SU-DHL-6 (cell line): ENCODE results near the gene DNAAF5.

ENCODE experiments used
- H2AFZ ChIP-seq: fragments of 200-600 bp; sonication (generic); 2 replicates; pipeline ENCODE4 v1.6.1; 2014; ENCODE audit warnings: low read depth, mild to moderate bottlenecking, moderate library complexity, mixed read lengths, antibody characterized with exemption, low read length; ENCODE audit not compliant: severe bottlenecking
- H3F3A ChIP-seq: fragments of 200-600 bp; shearing (Covaris generic); 2 replicates; pipeline ENCODE4 v1.6.0; 2016; ENCODE audit warnings: antibody characterized with exemption, mild to moderate bottlenecking; ENCODE audit not compliant: insufficient read depth
- H3K27ac ChIP-seq: fragments of 200-600 bp; sonication (generic); 2 replicates; pipeline ENCODE4 v1.5.1; 2016; ENCODE audit warnings: low read depth, mild to moderate bottlenecking, low read length, moderate library complexity, mixed read lengths
- H3K27me3 ChIP-seq: fragments of 200-600 bp; sonication (generic), shearing (Covaris generic); 2 replicates; pipeline ENCODE4 v1.6.0; 2014; ENCODE audit warnings: mild to moderate bottlenecking, low read length
- H3K36me3 ChIP-seq: fragments of 200-600 bp; sonication (generic); 2 replicates; pipeline ENCODE4 v1.6.1; 2014; ENCODE audit warnings: mild to moderate bottlenecking, low read length, mixed read lengths
- H3K4me2 ChIP-seq: fragments of 300-600, 200-600 bp; shearing (Covaris generic), sonication (generic); 2 replicates; pipeline ENCODE4 v1.6.0; 2014; ENCODE audit warnings: low read length, low read depth, mild to moderate bottlenecking; ENCODE audit not compliant: poor library complexity, severe bottlenecking
- H3K4me3 ChIP-seq: fragments of 200-600 bp; sonication (generic); 2 replicates; pipeline ENCODE4 v1.5.1; 2014; ENCODE audit warnings: antibody characterized with exemption, low read length, mild to moderate bottlenecking, mixed read lengths; ENCODE audit not compliant: insufficient read depth, poor library complexity, severe bottlenecking
- H3K79me2 ChIP-seq: fragments of 200-600 bp; sonication (generic); 2 replicates; pipeline ENCODE4 v1.6.1; 2014; ENCODE audit warnings: mild to moderate bottlenecking, low read length, moderate library complexity; ENCODE audit not compliant: insufficient read depth
- H3K9ac ChIP-seq: fragments of 200-600 bp; sonication (generic); 2 replicates; pipeline ENCODE4 v1.7.0; 2014; ENCODE audit warnings: mild to moderate bottlenecking, low read length
- H3K9me2 ChIP-seq: fragments of 200-600 bp; sonication (generic); replicated peaks from 2 replicates; pipeline ENCODE4 v1.6.1; 2014; ENCODE audit warnings: low read length; ENCODE audit not compliant: insufficient read depth
- H3K9me3 ChIP-seq: fragments of 200-600 bp; sonication (generic); 2 replicates; pipeline ENCODE4 v1.6.1; 2014; ENCODE audit warnings: low read length, mixed read lengths; ENCODE audit not compliant: insufficient read depth
- H4K20me1 ChIP-seq: fragments of 200-600 bp; sonication (generic); 2 replicates; pipeline ENCODE4 v1.6.1; 2014; ENCODE audit warnings: low read depth, mild to moderate bottlenecking, antibody characterized with exemption, low read length, moderate library complexity, mixed read lengths
- CTCF ChIP-seq: fragments of 200-600 bp; sonication (generic); IDR thresholded peaks from one replicate; pipeline ENCODE4 v1.5.1; 2017; ENCODE audit warnings: antibody characterized with exemption, mild to moderate bottlenecking, low read length, moderate library complexity; ENCODE audit not compliant: insufficient read depth, poor library complexity, severe bottlenecking
- EZH2phosphoT487 ChIP-seq: fragments of 200-600 bp; sonication (generic), shearing (Covaris generic); conservative IDR thresholded peaks from 2 replicates; pipeline ENCODE4 v1.6.1; 2018; ENCODE audit warnings: mild to moderate bottlenecking, antibody characterized with exemption, low read length, moderate library complexity, mixed read lengths

Gene DNAAF5

DNA sequence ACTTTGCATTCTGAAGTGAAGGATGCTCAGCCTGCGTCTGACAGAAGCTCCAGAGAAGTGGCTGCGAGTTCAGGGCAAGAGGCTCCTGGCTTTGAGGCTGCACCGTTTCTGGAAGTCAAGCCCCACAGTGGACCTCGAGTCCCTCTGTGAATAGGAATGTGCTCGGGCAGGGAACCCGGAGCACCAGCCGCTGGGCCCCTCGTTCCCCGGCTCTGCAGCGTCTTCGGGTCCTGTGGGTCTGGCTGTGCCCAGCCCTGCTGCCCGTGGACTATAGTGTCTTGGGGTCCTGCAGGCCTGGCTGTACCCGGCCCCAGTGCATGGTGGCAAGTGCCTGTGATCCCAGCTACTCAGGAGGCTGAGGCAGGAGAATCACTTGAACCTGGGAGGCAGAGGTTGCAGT is 45.9 kb downstream of the DNAAF5 start:
- H3K9me2 ChIP-seq = no peaks in the 10 kb centered on the region
- H2AFZ ChIP-seq = no peak overlapping the region
- H3F3A ChIP-seq = no peaks in the 10 kb centered on the region
- H3K27me3 ChIP-seq = no peaks in the 10 kb centered on the region
- no peak overlapping the region for H3K4me3 ChIP-seq
- no peak overlapping the region for H3K27ac ChIP-seq
- H3K4me2 ChIP-seq = no peak overlapping the region
- H3K36me3 ChIP-seq = peaks cover 5% of the 10 kb centered on the region; the same call in 1 of the 2 replicates
- H3K9ac ChIP-seq = no peak overlapping the region
- H4K20me1 ChIP-seq = no peaks in the 10 kb centered on the region
- H3K79me2 ChIP-seq = no peaks in the 10 kb centered on the region
- no peak for TF ChIP-seq EZH2phosphoT487
- no peak for TF ChIP-seq CTCF
- no peaks in the 10 kb centered on the region for H3K9me3 ChIP-seq

DNA sequence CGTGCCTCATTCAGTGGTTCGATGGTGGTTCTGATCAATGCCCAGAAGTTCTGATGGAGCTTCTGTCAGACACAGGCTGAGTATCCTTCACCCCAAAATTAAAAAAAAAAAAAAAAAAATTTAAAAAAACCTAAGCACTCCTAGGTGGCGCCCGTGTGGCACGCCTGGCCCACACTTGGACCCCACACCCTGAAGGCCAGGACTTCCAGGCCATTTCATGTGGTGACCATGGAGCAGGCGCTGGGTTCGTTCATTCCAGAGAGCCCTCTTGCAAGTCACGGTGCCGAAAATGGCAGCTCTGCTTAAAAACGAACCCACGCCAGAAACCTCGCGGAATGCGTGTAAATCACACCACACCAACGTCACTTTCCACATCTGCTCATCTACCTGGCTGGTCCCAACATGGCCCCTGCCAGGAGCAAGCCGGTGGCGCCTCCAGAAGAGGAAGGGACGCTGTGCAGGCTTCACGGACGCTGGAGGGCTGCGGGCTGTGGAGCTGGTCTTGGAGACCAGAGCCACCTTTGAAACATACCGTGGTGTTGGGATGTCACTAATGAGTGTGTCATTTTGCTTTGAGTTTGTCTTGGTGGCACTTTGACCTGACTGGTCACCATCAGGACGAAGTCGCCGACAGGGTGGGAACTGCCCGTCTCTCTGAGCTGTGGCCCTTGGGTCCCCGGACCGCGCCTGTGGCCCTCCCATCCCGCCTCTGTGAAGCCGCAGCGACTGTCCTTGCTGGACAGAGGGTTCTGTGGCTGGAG is 46.5 kb downstream of the DNAAF5 start:
- no peaks in the 10 kb centered on the region for H3K79me2 ChIP-seq
- H3K27ac ChIP-seq = no peak overlapping the region
- H2AFZ ChIP-seq = no peak overlapping the region
- H4K20me1 ChIP-seq = no peaks in the 10 kb centered on the region
- no peak for TF ChIP-seq CTCF
- no peak for TF ChIP-seq EZH2phosphoT487
- H3K4me2 ChIP-seq = no peak overlapping the region
- H3K36me3 ChIP-seq = peaks cover 5% of the 10 kb centered on the region; the same call in 1 of the 2 replicates
- H3K9ac ChIP-seq = no peak overlapping the region
- H3F3A ChIP-seq = no peaks in the 10 kb centered on the region
- H3K27me3 ChIP-seq = no peaks in the 10 kb centered on the region
- no peaks in the 10 kb centered on the region for H3K9me2 ChIP-seq
- H3K4me3 ChIP-seq = no peak overlapping the region
- no peaks in the 10 kb centered on the region for H3K9me3 ChIP-seq

GRCh38 chr7:773622-773915 is 47.1 kb downstream of the DNAAF5 start:
- H3K9me3 ChIP-seq = no peaks in the 10 kb centered on the region
- no peak overlapping the region for H3K27ac ChIP-seq
- H3K36me3 ChIP-seq = peaks cover 5% of the 10 kb centered on the region; the same call in 1 of the 2 replicates
- no peak overlapping the region for H3K4me3 ChIP-seq
- no peaks in the 10 kb centered on the region for H3F3A ChIP-seq
- TF ChIP-seq EZH2phosphoT487 = no peak
- no peak for TF ChIP-seq CTCF
- no peaks in the 10 kb centered on the region for H3K79me2 ChIP-seq
- H3K9me2 ChIP-seq = no peaks in the 10 kb centered on the region
- no peaks in the 10 kb centered on the region for H3K27me3 ChIP-seq
- H3K9ac ChIP-seq = no peak overlapping the region
- no peaks in the 10 kb centered on the region for H4K20me1 ChIP-seq
- H3K4me2 ChIP-seq = no peak overlapping the region
- H2AFZ ChIP-seq = no peak overlapping the region
